Measurements from ENCODE around the gene DTHD1. TPM values are rescaled to one million over a fixed set of nuclear protein-coding genes. Genes with fewer than 3 reads are reported as not detected.

The DTHD1 gene
- polyA plus RNA-seq, 1 of the 3 experiments (the other 2 are of a cell fraction), result not detected

DNA sequence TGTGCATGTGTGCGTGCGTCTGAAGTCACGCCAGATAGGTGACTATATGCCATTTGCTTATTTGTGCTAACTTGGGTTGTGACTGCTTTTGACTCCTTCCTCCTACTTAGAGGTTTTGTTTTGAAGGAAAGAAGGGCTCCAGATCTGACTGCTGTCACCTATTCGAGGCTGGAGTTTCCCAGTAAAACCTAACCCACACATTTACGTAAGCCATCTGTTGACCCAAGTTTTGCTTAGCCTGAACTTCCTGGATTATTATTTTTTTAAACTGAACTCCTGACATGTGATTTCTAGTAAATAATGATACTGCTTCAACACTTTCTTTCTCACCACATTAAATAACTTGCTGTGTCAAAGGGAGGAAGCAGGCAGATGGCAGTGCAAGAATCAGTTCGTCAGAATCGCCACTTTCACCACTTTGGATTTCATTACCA lies 41.5 kb downstream of the DTHD1 start:
- H3K36me3 ChIP-seq (replicated peaks in 1 of 2; ENCODE audit: control insufficient read depth in 1 of 2, insufficient read depth in 2 of 2, low read length in 1 of 2), result no peaks in the 10 kb centered on the region
- no peaks in the 10 kb centered on the region for H3F3A ChIP-seq (replicated peaks; ENCODE audit: insufficient read depth)
- no peaks in the 10 kb centered on the region for H3K9me2 ChIP-seq
- ChIA-PET POLR2A (no interaction called here), CTCF (no interaction called here)
- TF ChIP-seq TCF12 (IDR thresholded peaks at IDR 0.05) (no peak), POLR2AphosphoS5 (IDR thresholded peaks at IDR 0.05; ENCODE audit: low read depth, low read length) (no peak), EP300 (IDR thresholded peaks at IDR 0.05; ENCODE audit: borderline replicate concordance in 1 of 2, low read depth in 1 of 2, low read length in 1 of 2) (no peak), SMC3 (IDR thresholded peaks at IDR 0.05; ENCODE audit: low read depth, low read length) (no peak), GABPA (IDR thresholded peaks at IDR 0.05; ENCODE audit: low read depth) (no peak)
- TF ChIP-seq, protein P1, sequence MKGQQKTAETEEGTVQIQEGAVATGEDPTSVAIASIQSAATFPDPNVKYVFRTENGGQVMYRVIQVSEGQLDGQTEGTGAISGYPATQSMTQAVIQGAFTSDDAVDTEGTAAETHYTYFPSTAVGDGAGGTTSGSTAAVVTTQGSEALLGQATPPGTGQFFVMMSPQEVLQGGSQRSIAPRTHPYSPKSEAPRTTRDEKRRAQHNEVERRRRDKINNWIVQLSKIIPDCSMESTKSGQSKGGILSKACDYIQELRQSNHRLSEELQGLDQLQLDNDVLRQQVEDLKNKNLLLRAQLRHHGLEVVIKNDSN (IDR thresholded peaks at IDR 0.05; ENCODE audit: borderline replicate concordance, low read depth), result no peak
- TF ChIP-seq, protein P2, sequence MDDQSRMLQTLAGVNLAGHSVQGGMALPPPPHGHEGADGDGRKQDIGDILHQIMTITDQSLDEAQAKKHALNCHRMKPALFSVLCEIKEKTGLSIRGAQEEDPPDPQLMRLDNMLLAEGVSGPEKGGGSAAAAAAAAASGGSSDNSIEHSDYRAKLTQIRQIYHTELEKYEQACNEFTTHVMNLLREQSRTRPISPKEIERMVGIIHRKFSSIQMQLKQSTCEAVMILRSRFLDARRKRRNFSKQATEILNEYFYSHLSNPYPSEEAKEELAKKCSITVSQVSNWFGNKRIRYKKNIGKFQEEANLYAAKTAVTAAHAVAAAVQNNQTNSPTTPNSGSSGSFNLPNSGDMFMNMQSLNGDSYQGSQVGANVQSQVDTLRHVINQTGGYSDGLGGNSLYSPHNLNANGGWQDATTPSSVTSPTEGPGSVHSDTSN (IDR thresholded peaks at IDR 0.05), result no peak
- TF ChIP-seq, protein P3, sequence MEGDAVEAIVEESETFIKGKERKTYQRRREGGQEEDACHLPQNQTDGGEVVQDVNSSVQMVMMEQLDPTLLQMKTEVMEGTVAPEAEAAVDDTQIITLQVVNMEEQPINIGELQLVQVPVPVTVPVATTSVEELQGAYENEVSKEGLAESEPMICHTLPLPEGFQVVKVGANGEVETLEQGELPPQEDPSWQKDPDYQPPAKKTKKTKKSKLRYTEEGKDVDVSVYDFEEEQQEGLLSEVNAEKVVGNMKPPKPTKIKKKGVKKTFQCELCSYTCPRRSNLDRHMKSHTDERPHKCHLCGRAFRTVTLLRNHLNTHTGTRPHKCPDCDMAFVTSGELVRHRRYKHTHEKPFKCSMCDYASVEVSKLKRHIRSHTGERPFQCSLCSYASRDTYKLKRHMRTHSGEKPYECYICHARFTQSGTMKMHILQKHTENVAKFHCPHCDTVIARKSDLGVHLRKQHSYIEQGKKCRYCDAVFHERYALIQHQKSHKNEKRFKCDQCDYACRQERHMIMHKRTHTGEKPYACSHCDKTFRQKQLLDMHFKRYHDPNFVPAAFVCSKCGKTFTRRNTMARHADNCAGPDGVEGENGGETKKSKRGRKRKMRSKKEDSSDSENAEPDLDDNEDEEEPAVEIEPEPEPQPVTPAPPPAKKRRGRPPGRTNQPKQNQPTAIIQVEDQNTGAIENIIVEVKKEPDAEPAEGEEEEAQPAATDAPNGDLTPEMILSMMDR (IDR thresholded peaks at IDR 0.05), result no peak
- no peak overlapping the region for H3K4me2 ChIP-seq
- H2AFZ ChIP-seq (ENCODE audit: low read depth), result no peak overlapping the region
- H3K4me3 ChIP-seq (ENCODE audit: low read depth in 2 of 2, low read length in 1 of 2), result no peak overlapping the region
- no peaks in the 10 kb centered on the region for H4K20me1 ChIP-seq (ENCODE audit: insufficient read depth)
- no peak for DNase-seq
- no peaks in the 10 kb centered on the region for H3K27me3 ChIP-seq (ENCODE audit: insufficient read depth)
- no peaks in the 10 kb centered on the region for H3K79me2 ChIP-seq (ENCODE audit: insufficient read depth)
- no peak overlapping the region for H3K9ac ChIP-seq
- H3K9me3 ChIP-seq, result no peaks in the 10 kb centered on the region
- WGBS (ENCODE audit: low lambda C conversion rate), result 3% methylated on average over 7 of the region's 7 CpGs
- H3K27ac ChIP-seq (ENCODE audit: low read depth in 2 of 2, low read length in 1 of 2), result no peak overlapping the region
- H3K4me1 ChIP-seq (ENCODE audit: control insufficient read depth in 1 of 2, insufficient read depth in 2 of 2, low read depth in 1 of 2, low read length in 1 of 2), result no peaks in the 10 kb centered on the region

DNA sequence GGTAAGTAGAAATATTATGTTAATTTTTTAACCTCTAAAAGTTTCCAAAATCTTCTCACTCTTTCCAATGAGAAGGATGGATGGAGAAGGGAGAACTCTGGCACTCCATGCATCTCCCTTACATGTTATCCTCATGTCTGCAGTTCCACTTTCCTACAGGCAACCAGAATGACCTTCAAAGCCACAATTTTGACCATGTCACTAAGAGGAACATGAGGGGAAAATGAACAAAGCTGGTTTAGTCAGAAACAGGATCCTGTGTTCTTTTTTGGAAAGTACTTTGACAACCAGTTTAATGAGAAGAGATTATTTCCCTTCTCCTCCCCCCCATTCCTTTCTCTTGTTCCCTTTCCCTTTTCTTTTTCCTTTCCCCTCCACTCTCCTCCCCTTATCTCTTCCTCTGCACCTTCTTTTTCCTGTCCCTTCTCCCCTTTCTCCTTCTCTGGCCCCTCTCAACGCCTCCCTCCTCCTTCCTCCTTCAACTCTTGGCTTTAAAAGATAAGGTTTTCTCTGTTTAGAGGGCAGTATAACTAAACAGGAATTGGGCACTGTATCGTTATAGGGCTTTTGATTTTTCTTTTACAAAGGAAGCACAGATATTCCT lies 42.5 kb downstream of the DTHD1 start:
- DNase-seq, result no peak
- no peaks in the 10 kb centered on the region for H3K79me2 ChIP-seq (ENCODE audit: insufficient read depth)
- H3K4me2 ChIP-seq, result no peak overlapping the region
- no peaks in the 10 kb centered on the region for H3K27me3 ChIP-seq (ENCODE audit: insufficient read depth)
- WGBS (ENCODE audit: low lambda C conversion rate), result 2% methylated on average over 2 of the region's 2 CpGs
- no peaks in the 10 kb centered on the region for H4K20me1 ChIP-seq (ENCODE audit: insufficient read depth)
- no peak overlapping the region for H3K9ac ChIP-seq
- CTCF ChIA-PET, result no interaction called here
- TF ChIP-seq, protein P4, sequence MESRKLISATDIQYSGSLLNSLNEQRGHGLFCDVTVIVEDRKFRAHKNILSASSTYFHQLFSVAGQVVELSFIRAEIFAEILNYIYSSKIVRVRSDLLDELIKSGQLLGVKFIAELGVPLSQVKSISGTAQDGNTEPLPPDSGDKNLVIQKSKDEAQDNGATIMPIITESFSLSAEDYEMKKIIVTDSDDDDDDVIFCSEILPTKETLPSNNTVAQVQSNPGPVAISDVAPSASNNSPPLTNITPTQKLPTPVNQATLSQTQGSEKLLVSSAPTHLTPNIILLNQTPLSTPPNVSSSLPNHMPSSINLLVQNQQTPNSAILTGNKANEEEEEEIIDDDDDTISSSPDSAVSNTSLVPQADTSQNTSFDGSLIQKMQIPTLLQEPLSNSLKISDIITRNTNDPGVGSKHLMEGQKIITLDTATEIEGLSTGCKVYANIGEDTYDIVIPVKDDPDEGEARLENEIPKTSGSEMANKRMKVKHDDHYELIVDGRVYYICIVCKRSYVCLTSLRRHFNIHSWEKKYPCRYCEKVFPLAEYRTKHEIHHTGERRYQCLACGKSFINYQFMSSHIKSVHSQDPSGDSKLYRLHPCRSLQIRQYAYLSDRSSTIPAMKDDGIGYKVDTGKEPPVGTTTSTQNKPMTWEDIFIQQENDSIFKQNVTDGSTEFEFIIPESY (IDR thresholded peaks at IDR 0.05; ENCODE audit: borderline replicate concordance, low read depth), result no peak
- TF ChIP-seq RAD21 (IDR thresholded peaks at IDR 0.05; ENCODE audit: low read length) (no peak), POLR2AphosphoS5 (IDR thresholded peaks at IDR 0.05; ENCODE audit: low read depth, low read length) (no peak), EP300 (IDR thresholded peaks at IDR 0.05; ENCODE audit: borderline replicate concordance in 1 of 2, low read depth in 1 of 2, low read length in 1 of 2) (no peak), FOSL2 (IDR thresholded peaks at IDR 0.05; ENCODE audit: borderline replicate concordance, low read depth) (no peak), MEF2A (IDR thresholded peaks at IDR 0.05; ENCODE audit: borderline replicate concordance, low read depth) (no peak), FOXM1 (IDR thresholded peaks at IDR 0.05; ENCODE audit: low read depth) (no peak), TAF1 (IDR thresholded peaks at IDR 0.05; ENCODE audit: borderline replicate concordance, low read depth, low read length) (no peak)
- TF ChIP-seq, protein P3 (IDR thresholded peaks at IDR 0.05), result no peak
- no peaks in the 10 kb centered on the region for H3F3A ChIP-seq (replicated peaks; ENCODE audit: insufficient read depth)
- no peak overlapping the region for H3K4me3 ChIP-seq (ENCODE audit: low read depth in 2 of 2, low read length in 1 of 2)
- no peak overlapping the region for H3K27ac ChIP-seq (ENCODE audit: low read depth in 2 of 2, low read length in 1 of 2)
- POLR2A ChIA-PET, result no interaction called here
- no peaks in the 10 kb centered on the region for H3K9me3 ChIP-seq
- no peaks in the 10 kb centered on the region for H3K4me1 ChIP-seq (ENCODE audit: control insufficient read depth in 1 of 2, insufficient read depth in 2 of 2, low read depth in 1 of 2, low read length in 1 of 2)
- no peaks in the 10 kb centered on the region for H3K36me3 ChIP-seq (replicated peaks in 1 of 2; ENCODE audit: control insufficient read depth in 1 of 2, insufficient read depth in 2 of 2, low read length in 1 of 2)
- H2AFZ ChIP-seq (ENCODE audit: low read depth), result no peak overlapping the region
- no peaks in the 10 kb centered on the region for H3K9me2 ChIP-seq

Measured in SK-N-SH (cell line).